GM18526 (cell line): Measurements from ENCODE around the gene TSPEAR.
"Not testable (repeated sequence)": the region's sequence is repeated elsewhere in the genome, so short reads cannot be mapped to it uniquely, and the experiment has no call there.

Experiments used
- POLR2A ChIP-seq: IDR thresholded peaks from 3 replicates; pipeline ENCODE4 v1.6.1; 2011; ENCODE audit not compliant: insufficient read length; ENCODE audit errors: extremely low read depth

TSPEAR gene

GRCh38 chr21:44603109-44603875 is 108.1 kb downstream of the TSPEAR start:
- no peak for TF ChIP-seq POLR2A

GRCh38 chr21:44602463-44602850 is 108.9 kb downstream of the TSPEAR start:
- TF ChIP-seq POLR2A: no peak

GRCh38 chr21:44601596-44602462 is 109.5 kb downstream of the TSPEAR start:
- no peak for TF ChIP-seq POLR2A

GRCh38 chr21:44600118-44600978 is 111.0 kb downstream of the TSPEAR start, which contains the start of gene KRTAP10-7:
Gene KRTAP10-7 (plus strand): TSS chr21:44600597. CDS start chr21:44600622, 25 bp downstream.
- not testable (repeated sequence) for TF ChIP-seq POLR2A

GRCh38 chr21:44599264-44600029 is 111.9 kb downstream of the TSPEAR start:
- no peak for TF ChIP-seq POLR2A

GRCh38 chr21:44598061-44598460 is 113.3 kb downstream of the TSPEAR start:
- TF ChIP-seq POLR2A: no peak

GRCh38 chr21:44596068-44596725 is 115.2 kb downstream of the TSPEAR start:
- TF ChIP-seq POLR2A: no peak

GRCh38 chr21:44595524-44595923 is 115.8 kb downstream of the TSPEAR start:
- no peak for TF ChIP-seq POLR2A

- TF ChIP-seq POLR2A: no peak
Observed at GRCh38 chr21:44594406-44594916, 116.9 kb downstream of the TSPEAR start.

GRCh38 chr21:44593598-44594405 is 117.6 kb downstream of the TSPEAR start:
- TF ChIP-seq POLR2A: no peak

- no peak for TF ChIP-seq POLR2A
Observed at GRCh38 chr21:44592446-44593311, 118.7 kb downstream of the TSPEAR start, which contains the start of gene KRTAP10-6. Gene KRTAP10-6 (minus strand): TSS chr21:44592505. CDS start chr21:44592484, 21 bp downstream.

- no peak for TF ChIP-seq POLR2A
Observed at GRCh38 chr21:44590311-44590721, 121.1 kb downstream of the TSPEAR start.
